Neural progenitor cell (in vitro differentiated cells): ENCODE data around the gene IL1RAP. TPM values are rescaled to one million over a fixed set of nuclear protein-coding genes. Genes with fewer than 3 reads are reported as not detected.

Source experiments
- DNase-seq: peaks from one replicate; pipeline ENCODE4 v3.0.0-alpha.2; 2016; ENCODE audit warnings: low spot score
- H2AFZ ChIP-seq: fragments of 200-600 bp; sonication (generic); replicated peaks from 2 replicates; pipeline ENCODE4 v1.6.1; 2016; ENCODE audit warnings: antibody characterized with exemption
- H3F3A ChIP-seq: fragments of 200-600 bp; sonication (generic); 2 replicates; pipeline ENCODE4 v1.6.1; 2016; ENCODE audit warnings: antibody characterized with exemption, low read depth
- H3K27ac ChIP-seq: fragments of 200-600 bp; sonication (generic); 2 replicates; pipeline ENCODE4 v1.5.1; 2016; ENCODE audit warnings: mild to moderate bottlenecking
- H3K27me3 ChIP-seq: fragments of 200-600 bp; sonication (generic); 2 replicates; pipeline ENCODE4 v1.6.1; 2016; ENCODE audit warnings: mild to moderate bottlenecking, moderate library complexity
- H3K36me3 ChIP-seq: fragments of 200-600 bp; sonication (generic); 2 replicates; pipeline ENCODE4 v1.5.1; 2016
- H3K4me1 ChIP-seq: fragments of 200-600 bp; sonication (generic); 2 replicates; pipeline ENCODE4 v1.6.1; 2016; ENCODE audit warnings: mixed run types
- H3K4me2 ChIP-seq: fragments of 200-600 bp; sonication (generic); 2 replicates; pipeline ENCODE4 v1.6.1; 2016
- H3K4me3 ChIP-seq: fragments of 200-600 bp; sonication (generic); 2 replicates; pipeline ENCODE4 v1.5.1; 2016
- H3K79me2 ChIP-seq: fragments of 200-600 bp; sonication (generic); 2 replicates; pipeline ENCODE4 v1.6.1; 2016; ENCODE audit warnings: low read depth
- H3K9ac ChIP-seq: fragments of 200-600 bp; sonication (generic); 2 replicates; pipeline ENCODE4 v1.6.1; 2016
- H3K9me3 ChIP-seq: fragments of 200-600 bp; sonication (generic); 2 replicates; pipeline ENCODE4 v1.5.1; 2016; ENCODE audit warnings: low read depth
- H4K20me1 ChIP-seq: fragments of 200-600 bp; sonication (generic); 2 replicates; pipeline ENCODE4 v1.6.1; 2016; ENCODE audit warnings: low read depth
- H3K27ac Mint-ChIP-seq: 3 replicates; pipeline ENCODE4 v1.8.0; 2021; ENCODE audit warnings: mixed read lengths
- H3K27me3 Mint-ChIP-seq: 2 replicates; pipeline ENCODE4 v1.8.0; 2022; ENCODE audit warnings: low read depth, mild to moderate bottlenecking, inconsistent platforms, moderate library complexity, mixed read lengths; ENCODE audit not compliant: insufficient read depth
- H3K36me3 Mint-ChIP-seq: 3 replicates; pipeline ENCODE4 v1.8.0; 2021; ENCODE audit warnings: mixed read lengths
- H3K4me1 Mint-ChIP-seq: 3 replicates; pipeline ENCODE4 v1.8.0; 2021; ENCODE audit warnings: mixed read lengths
- H3K4me3 Mint-ChIP-seq: 3 replicates; pipeline ENCODE4 v1.8.0; 2021; ENCODE audit warnings: mild to moderate bottlenecking, moderate library complexity, mixed read lengths
- H3K9me3 Mint-ChIP-seq: 3 replicates; pipeline ENCODE4 v1.8.0; 2020; ENCODE audit warnings: mixed read lengths
- EZH2 ChIP-seq: fragments of 200-600 bp; sonication (generic); IDR thresholded peaks from 2 replicates; pipeline ENCODE4 v1.6.1; 2017; ENCODE audit warnings: antibody characterized with exemption, mild to moderate bottlenecking, moderate library complexity
- EZH2phosphoT487 ChIP-seq: fragments of 200-600 bp; sonication (generic); IDR thresholded peaks from 2 replicates; pipeline ENCODE4 v1.6.1; 2017; ENCODE audit warnings: antibody characterized with exemption
- total RNA-seq: library from RNA; depleted of rRNA; stranded (reverse); fragments of >200 nt; gene quantifications from 2 replicates; pipeline ENCODE4 v1.2.3, GENCODE V29; 2015; ENCODE audit warnings: low replicate concordance
- TF ChIP-seq, protein P1 (sequence below): fragments of 200-600 bp; sonication (generic); IDR thresholded peaks from 2 replicates; pipeline ENCODE4 v1.5.1; 2017; ENCODE audit warnings: antibody characterized with exemption, mild to moderate bottlenecking

Gene IL1RAP
- total RNA-seq, 1 donor from 2014 or later = 11.3 TPM

DNA sequence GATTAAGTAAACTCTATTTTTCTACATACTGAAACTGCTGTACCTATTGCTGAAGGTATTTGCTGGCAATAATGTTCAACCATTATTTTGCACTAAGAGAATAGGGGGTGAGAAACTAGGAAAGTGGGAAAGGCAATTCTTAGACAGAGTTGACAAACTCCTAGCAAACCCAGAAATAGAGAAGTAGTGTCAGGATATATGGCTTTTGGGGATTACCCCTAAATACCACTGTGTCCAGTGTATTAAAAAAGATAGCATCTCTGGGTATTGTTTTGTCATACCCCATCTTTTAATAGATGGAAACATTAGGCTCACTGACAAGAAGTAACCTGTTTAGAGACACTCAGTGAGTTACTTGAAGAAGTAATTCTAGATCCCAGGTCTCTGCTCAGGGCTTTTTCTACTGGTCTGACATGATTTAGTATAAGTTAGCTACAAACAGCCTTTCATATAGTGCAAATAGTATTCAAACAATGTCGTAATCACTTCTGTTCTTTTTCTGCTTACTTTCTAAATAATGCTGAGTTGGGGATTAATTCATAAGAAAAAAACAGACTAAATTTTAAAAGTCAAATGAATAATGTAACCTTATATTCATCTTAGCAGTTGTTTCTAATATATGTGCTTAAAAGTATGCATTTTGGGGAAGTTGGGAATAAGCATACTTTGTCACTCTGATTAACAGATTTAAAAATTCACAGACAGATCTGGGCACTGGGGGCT lies 107.2 kb downstream of the IL1RAP start:
- Mint-ChIP-seq H3K27ac (no peak overlapping the region), H3K36me3 (no peaks in the 10 kb centered on the region), H3K4me1 (peaks cover 19% of the 10 kb centered on the region), H3K27me3 (no peaks in the 10 kb centered on the region), H3K4me3 (no peak overlapping the region), H3K9me3 (no peaks in the 10 kb centered on the region)
- Histone ChIP-seq H3F3A (no peaks in the 10 kb centered on the region), H3K9me3 (no peaks in the 10 kb centered on the region), H3K4me3 (no peak overlapping the region), H3K9ac (no peak overlapping the region), H4K20me1 (no peaks in the 10 kb centered on the region), H3K27ac (no peak overlapping the region), H3K4me2 (no peak overlapping the region), H2AFZ (no peak overlapping the region), H3K27me3 (no peaks in the 10 kb centered on the region), H3K79me2 (no peaks in the 10 kb centered on the region), H3K36me3 (no peaks in the 10 kb centered on the region), H3K4me1 (no peaks in the 10 kb centered on the region)
- no peak for TF ChIP-seq EZH2phosphoT487
- no peak for TF ChIP-seq EZH2
- TF ChIP-seq, protein P1, sequence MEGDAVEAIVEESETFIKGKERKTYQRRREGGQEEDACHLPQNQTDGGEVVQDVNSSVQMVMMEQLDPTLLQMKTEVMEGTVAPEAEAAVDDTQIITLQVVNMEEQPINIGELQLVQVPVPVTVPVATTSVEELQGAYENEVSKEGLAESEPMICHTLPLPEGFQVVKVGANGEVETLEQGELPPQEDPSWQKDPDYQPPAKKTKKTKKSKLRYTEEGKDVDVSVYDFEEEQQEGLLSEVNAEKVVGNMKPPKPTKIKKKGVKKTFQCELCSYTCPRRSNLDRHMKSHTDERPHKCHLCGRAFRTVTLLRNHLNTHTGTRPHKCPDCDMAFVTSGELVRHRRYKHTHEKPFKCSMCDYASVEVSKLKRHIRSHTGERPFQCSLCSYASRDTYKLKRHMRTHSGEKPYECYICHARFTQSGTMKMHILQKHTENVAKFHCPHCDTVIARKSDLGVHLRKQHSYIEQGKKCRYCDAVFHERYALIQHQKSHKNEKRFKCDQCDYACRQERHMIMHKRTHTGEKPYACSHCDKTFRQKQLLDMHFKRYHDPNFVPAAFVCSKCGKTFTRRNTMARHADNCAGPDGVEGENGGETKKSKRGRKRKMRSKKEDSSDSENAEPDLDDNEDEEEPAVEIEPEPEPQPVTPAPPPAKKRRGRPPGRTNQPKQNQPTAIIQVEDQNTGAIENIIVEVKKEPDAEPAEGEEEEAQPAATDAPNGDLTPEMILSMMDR = no peak
- DNase-seq = no peak

DNA sequence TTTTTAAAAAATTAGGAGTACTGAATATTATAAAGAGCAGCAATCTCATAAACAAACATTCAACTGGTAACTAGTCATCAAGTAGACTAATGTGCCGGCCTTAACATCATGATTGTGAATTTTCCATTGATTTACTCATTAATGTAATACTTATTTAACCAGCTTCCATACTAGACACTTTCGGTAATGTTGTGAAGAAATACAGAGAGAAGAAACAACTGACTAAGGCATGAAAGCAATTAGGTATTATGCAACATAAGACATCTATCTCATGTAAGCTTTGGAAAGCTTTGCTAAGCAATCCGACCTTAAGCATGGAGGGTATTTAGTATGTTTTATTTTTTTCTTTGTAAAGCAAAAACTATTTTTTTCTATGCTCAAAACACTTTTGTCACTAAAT lies 108.0 kb downstream of the IL1RAP start:
- Histone ChIP-seq H3K9me3 (no peaks in the 10 kb centered on the region), H3K4me3 (no peak overlapping the region), H3K4me1 (no peaks in the 10 kb centered on the region), H3F3A (no peaks in the 10 kb centered on the region), H3K36me3 (no peaks in the 10 kb centered on the region), H3K79me2 (no peaks in the 10 kb centered on the region), H3K27me3 (no peaks in the 10 kb centered on the region), H4K20me1 (no peaks in the 10 kb centered on the region), H3K9ac (no peak overlapping the region), H3K27ac (no peak overlapping the region), H3K4me2 (no peak overlapping the region), H2AFZ (no peak overlapping the region)
- H3K27me3 Mint-ChIP-seq = no peaks in the 10 kb centered on the region
- TF ChIP-seq EZH2 (no peak), EZH2phosphoT487 (no peak)
- TF ChIP-seq, protein P1 = no peak
- no peak overlapping the region for H3K27ac Mint-ChIP-seq
- no peaks in the 10 kb centered on the region for H3K9me3 Mint-ChIP-seq
- no peak overlapping the region for H3K4me3 Mint-ChIP-seq
- H3K36me3 Mint-ChIP-seq = no peaks in the 10 kb centered on the region
- peaks cover 14% of the 10 kb centered on the region for H3K4me1 Mint-ChIP-seq
- no peak for DNase-seq

DNA sequence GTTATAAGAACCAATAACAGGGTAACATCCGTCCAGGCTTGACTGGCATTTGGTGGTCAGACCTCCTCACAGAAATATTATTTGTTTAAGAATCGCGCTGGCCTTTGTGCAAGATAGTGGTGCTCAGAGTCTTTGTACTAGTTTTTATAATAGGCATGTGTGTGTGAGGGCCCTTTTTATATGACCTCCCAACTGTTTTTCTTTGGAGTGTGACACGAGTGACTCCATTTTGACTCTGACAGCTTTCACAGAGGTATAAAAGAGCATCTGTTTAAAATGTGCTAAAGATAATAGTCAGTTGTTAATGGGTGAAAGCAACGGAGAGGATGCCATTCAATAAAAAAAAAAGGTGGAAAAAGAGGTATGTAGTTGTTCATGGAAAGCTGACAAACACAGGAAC lies 110.4 kb downstream of the IL1RAP start:
- H3K27me3 Mint-ChIP-seq = no peaks in the 10 kb centered on the region
- no peak for TF ChIP-seq EZH2phosphoT487
- TF ChIP-seq, protein P1 = no peak
- no peak for TF ChIP-seq EZH2

More for the DNA sequence above, 110.4 kb downstream of the IL1RAP start:
- Histone ChIP-seq H3K9ac (no peak overlapping the region), H4K20me1 (no peaks in the 10 kb centered on the region), H3K27me3 (no peaks in the 10 kb centered on the region), H3K4me2 (no peak overlapping the region), H3K36me3 (no peaks in the 10 kb centered on the region), H3F3A (no peaks in the 10 kb centered on the region), H3K9me3 (no peaks in the 10 kb centered on the region), H3K27ac (no peak overlapping the region), H3K79me2 (no peaks in the 10 kb centered on the region), H2AFZ (no peak overlapping the region), H3K4me3 (no peak overlapping the region), H3K4me1 (no peaks in the 10 kb centered on the region)
- DNase-seq = no peak
- Mint-ChIP-seq H3K9me3 (no peaks in the 10 kb centered on the region), H3K4me1 (no peaks in the 10 kb centered on the region), H3K4me3 (no peak overlapping the region), H3K36me3 (no peaks in the 10 kb centered on the region), H3K27ac (no peak overlapping the region)
